K562 (cell line): Measurements from ENCODE around the gene TMEM229B. TPM values are rescaled to one million over a fixed set of nuclear protein-coding genes. Genes with fewer than 3 reads are reported as not detected.

ENCODE experiments used
- ATAC-seq: fragments of 200-7000 bp; cut with Tn5 transposase; 3 replicates; pipeline ENCODE4 v1.9.1; 2020; ENCODE audit warnings: moderate library complexity
- BruUV-seq: library from RNA; stranded (reverse); fragments of 400-500 nt; replicated peaks from 2 replicates; lab custom pipeline; 2021; lab: Mats Ljungman, UMichigan
- CTCF ChIA-PET: fragments of 300-600 bp; formaldehyde crosslinking; extraction: SDS; loops from one replicate; lab custom pipeline; 2021; ENCODE audit warnings: low intra/inter-chr PET ratio; lab: Yijun Ruan, JAX
- POLR2A ChIA-PET: fragments of 300-600, 350-650 bp; sonication (Branson Sonifier 250); formaldehyde crosslinking; extraction: SDS; loops from one replicate; lab custom pipeline; 2021; ENCODE audit warnings: antibody characterized with exemption, inconsistent platforms; lab: Yijun Ruan, JAX
- DNase-seq, 4 experiments: peaks; one replicate each; pipeline versions ENCODE4 v3.0.0 to v3.0.0-alpha.2; 2011 to 2018; ENCODE audit warnings: low spot score in 3 of 4, mixed read lengths in 3 of 4; ENCODE audit errors: extremely low read depth in 1 of 4
- FAIRE-seq: peaks from 2 replicates; lab custom pipeline; 2011; peaks lifted over from hg19 to GRCh38; lab: Jason Lieb, UNC
- H2AFZ ChIP-seq: 2 replicates; pipeline ENCODE4 v1.6.0; 2011; ENCODE audit warnings: low read depth, low read length, control low read depth, inconsistent platforms
- H3K27ac ChIP-seq: fragments of 200-600 bp; 3 replicates; pipeline ENCODE4 v1.8.0; 2011; ENCODE audit warnings: low read depth, mild to moderate bottlenecking, control low read depth, inconsistent platforms, low read length, moderate library complexity, mixed read lengths; ENCODE audit errors: extremely low read depth
- H3K27me3 ChIP-seq, 2 experiments: fragments of 300-600 bp in 1 of 2; 2 replicates in 1 of 2; 3 replicates in 1 of 2; pipeline versions ENCODE4 v1.6.0 to v1.8.0; 2011; ENCODE audit warnings: inconsistent platforms in 2 of 2, low read length in 2 of 2, mild to moderate bottlenecking in 1 of 2, mixed read lengths in 1 of 2, moderate library complexity in 1 of 2; ENCODE audit not compliant: control insufficient read depth in 2 of 2, insufficient read depth in 2 of 2
- H3K36me3 ChIP-seq: fragments of 300-600 bp; 3 replicates; pipeline ENCODE4 v1.8.0; 2011; ENCODE audit warnings: mild to moderate bottlenecking, low read length, inconsistent platforms; ENCODE audit not compliant: control insufficient read depth, insufficient read depth
- H3K4me1 ChIP-seq, 2 experiments: fragments of 200-600 bp in 1 of 2; replicated peaks in 1 of 2; 2 replicates in 1 of 2; 3 replicates in 1 of 2; pipeline versions ENCODE4 v1.5.1 to v1.8.0; 2011; ENCODE audit warnings: inconsistent platforms in 2 of 2, low read length in 2 of 2, mild to moderate bottlenecking in 1 of 2, mixed read lengths in 1 of 2, moderate library complexity in 1 of 2; ENCODE audit not compliant: control insufficient read depth in 2 of 2, insufficient read depth in 2 of 2
- H3K4me2 ChIP-seq: 2 replicates; pipeline ENCODE4 v1.6.1; 2011; ENCODE audit warnings: low read length, control low read depth, inconsistent platforms, mixed read lengths; ENCODE audit not compliant: insufficient read depth
- H3K4me3 ChIP-seq: fragments of 200-600 bp; sonication (generic), shearing (Covaris generic); 2 replicates; pipeline ENCODE4 v1.5.1; 2016; ENCODE audit warnings: control low read depth, inconsistent platforms
- H3K79me2 ChIP-seq: fragments of 200-600 bp; 3 replicates; pipeline ENCODE4 v1.8.0; 2011; ENCODE audit warnings: low read length, inconsistent platforms; ENCODE audit not compliant: control insufficient read depth, insufficient read depth
- H3K9ac ChIP-seq, 2 experiments: 2 replicates each; pipeline versions ENCODE4 v1.6.0 to v1.6.1; 2011; ENCODE audit warnings: low read depth in 2 of 2, low read length in 2 of 2, control low read depth in 1 of 2, inconsistent platforms in 1 of 2, mild to moderate bottlenecking in 1 of 2, mixed read lengths in 1 of 2; ENCODE audit not compliant: insufficient read depth in 1 of 2
- H3K9me1 ChIP-seq: one replicate; pipeline ENCODE4 v1.6.0; 2011; ENCODE audit warnings: inconsistent platforms, mild to moderate bottlenecking, low read length, moderate library complexity; ENCODE audit not compliant: control insufficient read depth, insufficient read depth
- H3K9me3 ChIP-seq: replicated peaks from 2 replicates; pipeline ENCODE4 v1.5.1; 2011; ENCODE audit warnings: low read depth, low read length, inconsistent platforms; ENCODE audit not compliant: control insufficient read depth, insufficient read depth
- H4K20me1 ChIP-seq: replicated peaks from 2 replicates; pipeline ENCODE4 v1.6.1; 2011; ENCODE audit warnings: low read length, inconsistent platforms, mixed read lengths; ENCODE audit not compliant: control insufficient read depth, insufficient read depth
- ADNP ChIP-seq: fragments of 200-800 bp; sonication (Bioruptor generic); IDR thresholded peaks from 2 replicates; pipeline ENCODE4 v1.6.1; 2016; ENCODE audit warnings: missing genetic modification characterization, missing compliant biosample characterization
- CBFB ChIP-seq: sonication (generic); formaldehyde crosslinking; IDR thresholded peaks from 2 replicates; pipeline ENCODE4 v1.4.0; 2020; ENCODE audit warnings: mild to moderate bottlenecking, missing genetic modification reagents
- JUNB ChIP-seq: fragments of 450-650 bp; formaldehyde crosslinking; conservative IDR thresholded peaks from 2 replicates; pipeline ENCODE4 v1.4.0; 2020; ENCODE audit warnings: mild to moderate bottlenecking
- NCOA6 ChIP-seq: fragments of 450-650 bp; IDR thresholded peaks from 2 replicates; pipeline ENCODE4 v1.6.1; 2017; ENCODE audit warnings: mild to moderate bottlenecking
- NRF1 ChIP-seq, 2 experiments: fragments of 450-650 bp; IDR thresholded peaks in 1 of 2; conservative IDR thresholded peaks in 1 of 2; 2 replicates each; pipeline ENCODE4 v1.6.1; 2014; ENCODE audit warnings: mild to moderate bottlenecking in 2 of 2
- POLR2H ChIP-seq: IDR thresholded peaks from 2 replicates; pipeline ENCODE4 v1.6.1; 2016; ENCODE audit warnings: missing genetic modification characterization, low read depth, mild to moderate bottlenecking, control low read depth, missing compliant biosample characterization, moderate library complexity
- SMARCB1 ChIP-seq: IDR thresholded peaks from 2 replicates; pipeline ENCODE4 v1.6.1; 2011; ENCODE audit warnings: improper control_type of control experiment, low read depth; ENCODE audit not compliant: insufficient read length
- ZEB2 ChIP-seq: fragments of 450-650 bp; IDR thresholded peaks from 2 replicates; pipeline ENCODE4 v1.6.1; 2016
- ZNF224 ChIP-seq: sonication (generic); formaldehyde crosslinking; IDR thresholded peaks from 2 replicates; pipeline ENCODE4 v1.8.0; 2022; ENCODE audit warnings: mild to moderate bottlenecking, missing genetic modification reagents
- ZNF41 ChIP-seq: fragments of 250-450 bp; sonication (Bioruptor Pico); conservative IDR thresholded peaks from 2 replicates; pipeline ENCODE4 v1.4.0; 2020; ENCODE audit warnings: mild to moderate bottlenecking
- ZNF512 ChIP-seq: IDR thresholded peaks from 2 replicates; pipeline ENCODE4 v1.6.1; 2016; ENCODE audit warnings: missing genetic modification characterization, missing compliant biosample characterization
- ZNF609 ChIP-seq: sonication (generic); formaldehyde crosslinking; IDR thresholded peaks from 2 replicates; pipeline ENCODE4 v1.8.1; 2023; ENCODE audit warnings: missing genetic modification reagents, mild to moderate bottlenecking, borderline replicate concordance
- ZNF778 ChIP-seq: fragments of 450-650 bp; formaldehyde crosslinking; IDR thresholded peaks from 2 replicates; pipeline ENCODE4 v1.4.0; 2020; ENCODE audit warnings: mild to moderate bottlenecking, moderate library complexity
- WGBS: fragments of 100-300 bp; shearing (Covaris generic); methylation state at CpG from one replicate; pipeline ENCODE4 v1.1.6; 2016; ENCODE audit warnings: low coverage, mixed read lengths; ENCODE audit not compliant: insufficient coverage; ENCODE audit errors: missing lambda C conversion rate; 5-methylcytosine and 5-hydroxymethylcytosine counted together
- in situ Hi-C: fragments of 300-500 bp; cut with MboI; formaldehyde crosslinking; loops from 4 replicates; pipeline ENCODE4 v1.15.0; 2018; ENCODE audit warnings: inconsistent platforms, mixed read lengths
- intact Hi-C: fragments of 100-400 bp; cut with micrococcal nuclease; formaldehyde crosslinking; loops from 2 replicates; pipeline ENCODE4 v1.14.2; 2022
- polyA plus RNA-seq, 8 experiments: library from polyadenylated mRNA; depleted of rRNA in 4 of 8; stranded (reverse) in 5 of 8; unstranded in 3 of 8; fragments of >200 nt; fragmentation: Nextera tagmentation in 2 of 8; fragmentation: Illumina TruSeq in 1 of 8; extraction: Ambion mirVana in 2 of 8; extraction: Trizol in 1 of 8; gene quantifications; 2 replicates each; pipeline versions ENCODE4 v1.2.1 to v1.2.3, GENCODE V29; 2011 to 2014; ENCODE audit warnings: inconsistent platforms in 1 of 8, missing spikeins in 1 of 8
- total RNA-seq, 7 experiments: library from RNA; depleted of rRNA in 6 of 7; stranded (reverse); fragments of >200 nt in 6 of 7; fragmentation: Illumina TruSeq in 2 of 7; extraction: Trizol in 2 of 7; gene quantifications; 2 replicates each; pipeline versions ENCODE4 v1.2.1 to v1.2.3, GENCODE V29; 2011 to 2021; ENCODE audit warnings: low replicate concordance in 1 of 7

Gene TMEM229B
- total and polyA plus RNA-seq, 9 of the 15 experiments (the other 6 are each of a cell fraction or from before 2014, with no cell fraction given) = not detected

DNA sequence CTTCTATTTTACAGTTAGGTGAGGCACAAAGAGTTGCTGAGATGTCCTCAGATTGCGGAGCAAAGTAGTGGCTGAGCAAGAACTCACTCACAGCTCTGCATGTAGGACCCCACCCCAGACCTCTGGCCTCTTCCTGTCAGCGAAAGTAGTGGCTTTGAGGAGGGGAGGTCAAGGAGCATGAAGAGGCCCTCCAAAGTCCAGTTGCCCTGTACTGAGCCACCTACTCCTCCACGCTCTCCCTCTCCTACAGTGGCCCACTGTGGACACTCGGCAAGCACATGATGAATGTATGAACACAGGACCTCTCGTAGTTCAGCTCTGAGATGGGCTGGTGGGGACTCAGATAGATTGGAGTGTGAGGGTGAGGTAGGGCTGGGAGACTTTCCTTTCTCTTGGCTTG, 39.2 kb upstream of the TMEM229B start:
- Histone ChIP-seq H3K27me3 (peaks cover 2 to 12% of the 10 kb centered on the region in 2 experiments; a peak in 3 of 5 replicates), H3K9me1 (no peaks in the 10 kb centered on the region), H3K4me2 (no peak overlapping the region), H3K9ac (no peak overlapping the region), H4K20me1 (no peaks in the 10 kb centered on the region), H3K9me3 (no peaks in the 10 kb centered on the region), H2AFZ (no peak overlapping the region), H3K4me3 (no peak overlapping the region), H3K4me1 (peaks cover 0 to 4% of the 10 kb centered on the region in 2 experiments; a peak in 3 of 5 replicates), H3K36me3 (no peaks in the 10 kb centered on the region), H3K27ac (no peak overlapping the region), H3K79me2 (no peaks in the 10 kb centered on the region)
- intact Hi-C loops = no loop called here
- no peak for FAIRE-seq
- POLR2A ChIA-PET = no interaction called here
- in situ Hi-C loops = loop anchor here (5.0 kb wide), 1 partner anchor 40 kb away; no protein-coding TSS in a partner anchor
- ATAC-seq = no peak
- CTCF ChIA-PET = interaction anchor here (1.5 kb wide), 1 partner anchor 177 kb away, joined by 3 read pairs; no protein-coding TSS in a partner anchor
- WGBS = 29% methylated on average over 4 of the region's 5 CpGs
- no peak for DNase-seq
- no TSS peak for BruUV-seq
- TF ChIP-seq NRF1 (conservative IDR thresholded peaks at IDR 0.05 in 1 of 2, IDR thresholded peaks at IDR 0.05 in 1 of 2) (no peak), ZNF609 (CRISPR knock-in tag) (no peak), NCOA6 (no peak), CBFB (CRISPR knock-in tag) (no peak), ZNF512 (tag) (no peak), ZNF778 (CRISPR knock-in tag) (no peak), SMARCB1 (no peak), JUNB (no peak), ZEB2 (no peak), ZNF41 (CRISPR knock-in tag) (no peak), POLR2H (tag) (no peak), ADNP (tag) (no peak), ZNF224 (CRISPR knock-in tag) (no peak)
